Measurements from ENCODE around the gene TSSK2.

DNA sequence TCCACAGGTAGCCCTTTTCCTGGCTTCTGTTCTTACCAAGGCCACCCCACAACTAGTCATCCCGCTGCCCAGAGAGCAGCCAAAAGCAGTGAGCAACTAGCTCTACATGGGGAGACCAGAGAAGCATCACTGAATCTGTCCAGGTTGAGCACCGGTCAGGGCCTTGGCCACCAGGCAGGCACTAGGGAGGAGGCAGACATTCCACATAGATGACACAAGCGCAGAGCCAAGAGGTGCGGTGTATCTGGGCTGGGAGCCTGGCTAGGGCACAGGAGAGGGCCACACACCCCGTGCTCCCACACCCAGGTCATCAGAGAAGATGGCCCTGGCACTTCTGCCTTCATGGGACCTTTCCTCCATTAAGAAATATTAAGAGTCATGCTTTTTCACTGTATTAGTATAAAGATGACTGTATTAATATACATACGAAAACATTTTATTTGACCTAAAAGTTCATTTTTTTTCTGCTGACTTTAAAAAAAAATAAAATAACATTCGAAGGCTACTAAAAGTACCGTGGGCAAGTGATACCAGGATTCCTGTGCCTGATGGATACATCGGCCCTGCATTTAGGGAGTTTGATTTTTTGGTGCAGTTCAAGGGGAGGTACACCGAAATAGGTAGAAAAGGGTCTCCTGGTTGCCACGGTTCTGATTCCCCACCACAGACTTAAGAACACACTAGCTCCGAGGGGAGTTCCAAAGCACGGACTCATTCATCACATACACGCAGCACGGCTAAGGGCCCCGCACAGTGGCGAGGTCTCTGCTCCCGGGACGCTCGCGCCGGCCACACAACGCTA is 10.1 kb upstream of the TSSK2 start:
- TF ChIP-seq, protein P1, sequence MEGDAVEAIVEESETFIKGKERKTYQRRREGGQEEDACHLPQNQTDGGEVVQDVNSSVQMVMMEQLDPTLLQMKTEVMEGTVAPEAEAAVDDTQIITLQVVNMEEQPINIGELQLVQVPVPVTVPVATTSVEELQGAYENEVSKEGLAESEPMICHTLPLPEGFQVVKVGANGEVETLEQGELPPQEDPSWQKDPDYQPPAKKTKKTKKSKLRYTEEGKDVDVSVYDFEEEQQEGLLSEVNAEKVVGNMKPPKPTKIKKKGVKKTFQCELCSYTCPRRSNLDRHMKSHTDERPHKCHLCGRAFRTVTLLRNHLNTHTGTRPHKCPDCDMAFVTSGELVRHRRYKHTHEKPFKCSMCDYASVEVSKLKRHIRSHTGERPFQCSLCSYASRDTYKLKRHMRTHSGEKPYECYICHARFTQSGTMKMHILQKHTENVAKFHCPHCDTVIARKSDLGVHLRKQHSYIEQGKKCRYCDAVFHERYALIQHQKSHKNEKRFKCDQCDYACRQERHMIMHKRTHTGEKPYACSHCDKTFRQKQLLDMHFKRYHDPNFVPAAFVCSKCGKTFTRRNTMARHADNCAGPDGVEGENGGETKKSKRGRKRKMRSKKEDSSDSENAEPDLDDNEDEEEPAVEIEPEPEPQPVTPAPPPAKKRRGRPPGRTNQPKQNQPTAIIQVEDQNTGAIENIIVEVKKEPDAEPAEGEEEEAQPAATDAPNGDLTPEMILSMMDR (IDR thresholded peaks at IDR 0.05) = no peak
- TF ChIP-seq POLR2A (IDR thresholded peaks at IDR 0.05) = no peak

Data from heart left ventricle (tissue), 13 donors.